CD4-positive, alpha-beta T cell treated with Interleukin-17A for 1 hour (primary cell): Measurements from ENCODE around the gene TXNDC17.
"Not testable (repeated sequence)": the region's sequence is repeated elsewhere in the genome, so short reads cannot be mapped to it uniquely, and the experiment has no call there.

ENCODE experiments used
- DNase-seq: peaks from one replicate; pipeline ENCODE4 v3.0.0-alpha.2; 2020

TXNDC17 gene

DNA sequence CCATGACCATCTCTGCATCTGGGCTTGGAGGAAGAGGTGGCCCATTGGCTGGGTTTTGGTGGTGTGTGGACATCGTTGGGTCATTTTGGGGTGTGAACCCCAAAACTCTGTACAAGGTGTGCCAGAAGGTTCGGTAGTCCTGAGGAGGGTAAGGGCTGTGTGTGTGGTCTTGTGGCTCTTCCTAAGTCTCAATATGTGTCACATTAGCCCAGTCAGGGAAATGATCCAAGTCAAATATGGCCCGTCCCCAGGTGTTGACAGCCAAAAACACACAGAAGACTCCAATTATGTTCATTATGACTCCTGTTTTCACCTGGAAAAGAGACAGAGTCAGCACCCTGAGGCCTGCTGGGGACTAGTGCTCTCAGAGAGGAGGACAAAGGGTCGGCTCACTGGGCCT lies 45.2 kb downstream of the TXNDC17 start:
- DNase-seq, result no peak

DNA sequence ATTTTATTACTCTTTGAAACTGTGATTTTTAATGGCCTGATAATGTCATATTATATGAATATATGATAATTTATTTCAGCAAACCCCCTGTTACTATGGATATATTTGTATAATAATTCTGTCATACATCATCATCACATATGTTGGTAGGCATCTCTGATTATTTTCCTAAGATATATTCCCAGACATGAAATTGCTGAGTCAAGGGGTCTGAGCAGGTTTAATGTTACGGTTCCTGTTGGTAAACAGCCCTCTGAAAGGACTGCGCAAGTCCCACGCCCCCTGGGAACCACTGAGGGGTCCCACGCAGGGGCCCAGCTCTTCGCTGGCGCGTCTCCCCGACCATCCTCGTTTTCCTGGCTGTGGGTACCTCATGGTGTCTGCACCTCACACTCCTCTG lies 48.1 kb downstream of the TXNDC17 start:
- DNase-seq, result no peak

DNA sequence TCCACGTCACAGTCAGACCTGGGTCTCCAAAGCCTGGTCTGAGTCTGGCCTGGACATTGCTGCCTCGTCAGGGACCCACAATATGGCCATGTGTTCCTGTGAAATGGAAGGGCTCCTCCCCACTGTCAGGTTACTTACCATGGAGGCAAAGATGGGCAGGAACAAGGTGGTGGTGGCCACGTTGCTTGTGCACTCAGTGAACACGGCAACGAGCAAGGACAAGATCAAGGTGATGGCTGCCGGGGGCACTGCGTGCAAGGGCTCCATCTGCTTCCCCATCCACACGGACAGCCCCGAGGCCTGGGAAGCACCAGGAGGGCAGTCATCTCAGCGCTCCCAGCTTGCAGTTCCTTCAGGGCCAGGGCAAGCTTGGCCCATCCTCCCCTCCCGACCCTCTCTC lies 49.8 kb downstream of the TXNDC17 start:
- DNase-seq, result no peak

DNA sequence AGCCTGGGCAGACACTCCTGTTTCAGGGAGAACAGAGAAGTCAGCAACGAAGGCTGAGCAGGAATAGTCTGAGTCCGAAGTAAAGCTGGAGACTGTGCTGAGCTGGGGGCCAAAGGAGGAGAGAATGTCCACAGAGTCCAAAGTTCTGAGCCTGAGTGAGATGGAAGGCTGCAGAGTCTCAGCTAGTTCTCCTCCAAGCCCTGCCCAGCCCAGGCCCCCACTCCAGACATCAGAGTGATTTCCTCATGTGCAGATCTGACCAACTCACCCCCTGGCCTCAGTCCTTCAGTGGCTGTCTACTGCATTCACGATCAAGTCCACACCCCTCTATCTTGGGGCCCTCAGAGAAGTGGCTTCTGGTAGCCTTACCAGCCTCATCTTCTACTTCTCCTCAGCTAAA lies 50.7 kb downstream of the TXNDC17 start:
- DNase-seq, result no peak

DNA sequence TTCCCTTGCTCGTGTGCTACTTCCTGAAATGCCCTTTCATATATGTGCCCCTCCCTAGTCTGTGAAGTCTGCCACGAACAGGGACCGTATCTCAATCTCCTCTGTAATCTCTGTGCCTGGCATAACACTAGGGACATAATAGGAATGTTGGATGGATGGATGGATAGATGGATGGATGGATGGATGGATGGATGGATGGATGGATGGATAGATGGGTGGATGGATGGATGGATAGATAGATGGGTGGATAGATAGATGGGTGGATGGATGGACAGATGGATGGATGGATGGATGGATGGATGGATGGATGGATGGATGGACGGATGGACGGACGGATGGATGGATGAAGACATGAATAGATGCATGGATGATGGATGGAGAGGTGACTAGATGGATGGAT lies 51.1 kb downstream of the TXNDC17 start:
- DNase-seq, result not testable (repeated sequence)
